CD4-positive, alpha-beta T cell treated with Interferon gamma for 1 hour (primary cell): ENCODE results near the gene HADHB.
"Not testable (repeated sequence)": the region's sequence is repeated elsewhere in the genome, so short reads cannot be mapped to it uniquely, and the experiment has no call there.

Source experiments
- DNase-seq: peaks from one replicate; pipeline ENCODE4 v3.0.0-alpha.2; 2020

The HADHB gene

DNA sequence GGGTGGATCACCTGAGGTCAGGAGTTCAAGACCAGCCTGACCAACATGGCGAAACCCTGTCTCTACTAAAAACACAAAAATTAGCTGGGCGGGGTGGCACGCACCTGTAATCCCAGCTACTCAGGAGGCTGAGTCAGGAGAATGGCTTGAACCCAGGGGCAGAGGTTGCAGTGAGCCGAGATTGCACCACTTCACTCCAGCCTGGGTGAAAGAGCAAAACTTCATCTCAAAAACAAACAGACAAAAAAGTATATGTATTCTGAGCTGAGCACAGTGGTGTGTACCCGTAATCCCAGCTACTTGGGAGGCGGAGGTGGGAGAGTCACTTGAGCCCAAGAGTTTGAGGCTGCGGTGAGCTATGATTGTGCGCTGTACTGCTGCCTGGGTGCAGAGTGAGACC, 86.6 kb downstream of the HADHB start:
- DNase-seq, result not testable (repeated sequence)

DNA sequence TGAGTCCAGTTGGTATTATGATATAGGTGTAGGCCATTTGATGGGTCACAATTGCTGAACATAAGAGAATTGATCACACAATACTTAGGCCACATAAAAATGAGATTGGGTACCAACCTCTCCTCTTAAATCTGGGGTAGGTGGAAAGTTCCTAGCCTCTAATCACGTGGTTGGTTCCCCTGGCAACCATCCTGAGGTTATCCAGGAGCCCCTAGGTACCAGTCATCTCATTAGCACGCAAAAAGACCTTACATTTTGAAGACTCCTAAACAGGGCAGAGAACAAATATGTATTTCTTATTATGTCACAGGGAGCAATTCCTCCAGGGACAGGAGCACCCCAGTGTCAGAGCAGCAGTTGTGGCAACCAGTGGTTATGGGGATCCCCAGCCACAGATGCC, 88.6 kb downstream of the HADHB start:
- no peak for DNase-seq

DNA sequence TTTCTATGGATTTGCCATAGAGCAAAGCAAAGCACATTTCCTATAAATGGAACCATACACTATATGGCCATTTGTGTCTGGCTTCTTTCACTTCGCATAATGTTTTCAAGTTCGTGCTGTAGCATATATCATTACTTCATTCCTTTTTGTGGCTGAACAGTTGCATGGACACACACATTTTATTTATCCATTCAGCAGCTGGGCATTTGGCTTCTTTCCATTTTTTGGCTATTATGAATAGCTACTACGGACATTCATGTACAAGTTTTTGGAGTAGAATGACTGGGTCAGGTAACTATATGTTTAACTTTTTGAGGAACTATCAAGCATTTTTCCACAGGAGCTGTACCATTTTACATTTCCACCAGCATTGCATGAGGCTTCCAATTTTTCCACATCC, 90.5 kb downstream of the HADHB start:
- no peak for DNase-seq

DNA sequence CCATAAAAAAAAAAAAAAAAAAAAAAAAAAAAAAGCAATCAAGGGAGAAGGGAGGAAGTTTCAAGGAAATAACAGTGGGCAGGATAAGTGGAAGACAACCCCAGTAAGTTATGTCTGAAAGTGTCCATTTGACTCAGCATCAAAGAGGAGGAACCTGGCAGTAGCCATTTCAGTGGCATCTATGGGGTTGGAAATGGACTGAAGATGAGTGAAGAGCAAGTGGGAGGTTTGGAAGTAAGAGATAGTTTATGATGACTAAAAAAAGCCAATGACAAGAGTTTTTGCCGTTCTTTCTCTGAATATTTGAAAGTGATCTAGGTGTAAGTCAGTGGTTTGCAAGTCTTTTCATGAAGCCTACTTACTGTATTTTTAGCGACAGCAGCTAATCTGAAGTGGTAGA, 92.0 kb downstream of the HADHB start:
- DNase-seq, result no peak

DNA sequence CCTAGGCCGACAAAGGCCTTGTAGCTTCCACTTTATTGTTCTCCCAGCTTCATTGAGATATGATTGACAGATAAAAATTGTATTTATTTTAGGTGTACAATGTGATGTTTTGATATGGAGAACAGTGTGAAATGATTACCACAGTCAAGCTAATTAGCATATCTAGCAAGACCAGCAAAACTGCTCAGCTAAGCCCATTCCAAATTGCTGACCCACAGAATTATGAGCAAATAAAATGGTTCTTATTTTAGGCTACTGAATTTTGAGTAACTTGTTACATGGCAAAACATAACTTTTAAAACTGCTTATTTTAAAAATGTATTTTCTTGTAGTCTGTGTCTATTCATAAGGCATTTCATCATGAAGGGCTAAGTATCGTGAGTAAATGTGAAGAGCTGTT, 92.6 kb downstream of the HADHB start:
- DNase-seq, result no peak
